ENCODE measurements around the gene KCNA2.

DNA sequence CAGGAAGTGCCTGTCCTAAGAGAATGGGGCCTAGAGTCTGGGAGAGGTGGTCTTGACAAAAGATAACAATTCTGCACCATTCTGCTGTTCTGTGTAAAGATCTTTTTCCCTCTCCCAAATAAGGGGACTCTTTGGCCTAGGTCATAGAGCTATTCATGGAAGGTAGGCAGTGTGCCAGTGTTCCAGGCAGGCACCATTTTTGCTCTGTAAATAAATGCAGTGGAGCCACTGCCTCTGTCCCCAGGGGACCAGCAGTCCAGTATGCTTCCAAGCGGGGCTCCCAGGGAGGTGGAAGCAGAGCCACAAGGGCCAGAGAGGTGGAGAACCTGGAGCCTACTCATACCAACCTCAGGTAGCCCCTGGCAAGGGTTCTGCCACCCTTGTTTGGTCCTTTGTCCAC lies 25.9 kb downstream of the KCNA2 start:
- TF ChIP-seq, protein P1, sequence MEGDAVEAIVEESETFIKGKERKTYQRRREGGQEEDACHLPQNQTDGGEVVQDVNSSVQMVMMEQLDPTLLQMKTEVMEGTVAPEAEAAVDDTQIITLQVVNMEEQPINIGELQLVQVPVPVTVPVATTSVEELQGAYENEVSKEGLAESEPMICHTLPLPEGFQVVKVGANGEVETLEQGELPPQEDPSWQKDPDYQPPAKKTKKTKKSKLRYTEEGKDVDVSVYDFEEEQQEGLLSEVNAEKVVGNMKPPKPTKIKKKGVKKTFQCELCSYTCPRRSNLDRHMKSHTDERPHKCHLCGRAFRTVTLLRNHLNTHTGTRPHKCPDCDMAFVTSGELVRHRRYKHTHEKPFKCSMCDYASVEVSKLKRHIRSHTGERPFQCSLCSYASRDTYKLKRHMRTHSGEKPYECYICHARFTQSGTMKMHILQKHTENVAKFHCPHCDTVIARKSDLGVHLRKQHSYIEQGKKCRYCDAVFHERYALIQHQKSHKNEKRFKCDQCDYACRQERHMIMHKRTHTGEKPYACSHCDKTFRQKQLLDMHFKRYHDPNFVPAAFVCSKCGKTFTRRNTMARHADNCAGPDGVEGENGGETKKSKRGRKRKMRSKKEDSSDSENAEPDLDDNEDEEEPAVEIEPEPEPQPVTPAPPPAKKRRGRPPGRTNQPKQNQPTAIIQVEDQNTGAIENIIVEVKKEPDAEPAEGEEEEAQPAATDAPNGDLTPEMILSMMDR (conservative IDR thresholded peaks at IDR 0.05 in 1 of 2, IDR thresholded peaks at IDR 0.05 in 1 of 2; ENCODE audit: low read depth in 1 of 2, low read length in 2 of 2), result no peak
- TF ChIP-seq EZH2 (IDR thresholded peaks at IDR 0.05; ENCODE audit: low read length, missing control alignments), result no peak

Measured in fibroblast of lung (primary cell).